GM12873 (cell line): Measurements from ENCODE around the gene FAM174C.

Source experiments
- TF ChIP-seq, protein P1 (sequence below): IDR thresholded peaks from 2 replicates; pipeline ENCODE4 v1.5.1; 2012; ENCODE audit warnings: low read depth, mild to moderate bottlenecking, moderate library complexity, low read length, control low read depth; ENCODE audit not compliant: insufficient read depth; ENCODE audit errors: missing control alignments

The FAM174C gene

DNA sequence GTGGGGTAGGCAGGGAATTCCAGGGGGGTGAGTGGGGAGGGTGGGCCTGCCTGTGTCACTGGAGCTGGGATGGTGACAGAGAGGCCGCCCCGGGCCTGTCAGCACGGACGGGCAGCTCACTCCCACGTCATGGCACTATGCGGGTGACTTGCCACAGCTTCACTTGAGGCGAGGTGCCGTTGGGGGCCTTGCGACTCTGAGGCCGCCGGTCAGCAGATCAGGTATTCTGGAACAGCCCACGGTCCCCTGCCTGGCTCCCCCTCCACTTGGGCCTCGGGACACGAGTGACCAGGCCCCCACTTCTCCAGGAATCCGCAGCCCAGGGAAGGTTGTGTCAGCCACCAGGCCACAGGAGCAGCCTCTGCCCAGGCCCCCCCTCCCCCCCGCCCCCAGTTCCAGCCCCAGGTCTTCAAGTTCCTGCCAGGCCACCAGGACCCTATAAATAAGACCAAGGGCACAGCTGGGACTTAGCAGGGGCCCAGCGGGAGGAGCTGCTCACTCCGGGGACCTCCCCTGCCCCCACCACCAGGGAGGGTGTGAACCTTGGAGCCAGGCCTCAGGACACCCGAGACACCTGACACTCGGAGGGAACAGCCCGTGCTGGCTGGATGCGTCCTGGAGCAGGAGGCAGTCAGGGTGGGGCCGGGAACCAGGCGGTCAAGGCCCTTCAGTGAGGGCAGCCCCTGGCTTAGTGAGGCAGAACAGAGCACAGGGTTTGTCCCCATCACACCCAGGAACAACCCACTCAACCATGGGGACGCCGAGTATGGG lies 29.7 kb upstream of the FAM174C start:
- TF ChIP-seq, protein P1, sequence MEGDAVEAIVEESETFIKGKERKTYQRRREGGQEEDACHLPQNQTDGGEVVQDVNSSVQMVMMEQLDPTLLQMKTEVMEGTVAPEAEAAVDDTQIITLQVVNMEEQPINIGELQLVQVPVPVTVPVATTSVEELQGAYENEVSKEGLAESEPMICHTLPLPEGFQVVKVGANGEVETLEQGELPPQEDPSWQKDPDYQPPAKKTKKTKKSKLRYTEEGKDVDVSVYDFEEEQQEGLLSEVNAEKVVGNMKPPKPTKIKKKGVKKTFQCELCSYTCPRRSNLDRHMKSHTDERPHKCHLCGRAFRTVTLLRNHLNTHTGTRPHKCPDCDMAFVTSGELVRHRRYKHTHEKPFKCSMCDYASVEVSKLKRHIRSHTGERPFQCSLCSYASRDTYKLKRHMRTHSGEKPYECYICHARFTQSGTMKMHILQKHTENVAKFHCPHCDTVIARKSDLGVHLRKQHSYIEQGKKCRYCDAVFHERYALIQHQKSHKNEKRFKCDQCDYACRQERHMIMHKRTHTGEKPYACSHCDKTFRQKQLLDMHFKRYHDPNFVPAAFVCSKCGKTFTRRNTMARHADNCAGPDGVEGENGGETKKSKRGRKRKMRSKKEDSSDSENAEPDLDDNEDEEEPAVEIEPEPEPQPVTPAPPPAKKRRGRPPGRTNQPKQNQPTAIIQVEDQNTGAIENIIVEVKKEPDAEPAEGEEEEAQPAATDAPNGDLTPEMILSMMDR, result no peak

DNA sequence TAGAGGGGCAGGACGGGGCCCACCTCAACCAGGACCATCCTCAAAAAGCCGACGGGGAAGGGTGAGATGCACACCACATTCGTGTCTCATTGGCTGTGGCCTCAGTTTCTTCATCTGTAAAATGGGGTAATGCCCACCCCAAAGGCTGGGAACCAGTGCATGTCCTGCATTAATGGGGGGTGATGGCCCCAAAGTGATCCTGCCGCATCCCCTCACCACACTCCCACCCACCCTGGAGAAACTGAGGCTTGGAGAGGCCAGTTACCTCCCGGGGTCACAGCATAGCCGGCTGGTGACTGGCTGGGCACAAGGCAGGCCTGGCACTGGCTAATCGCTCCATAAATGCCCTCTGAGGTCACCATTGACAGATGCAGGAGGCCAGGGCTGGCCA lies 27.6 kb upstream of the FAM174C start:
- TF ChIP-seq, protein P1, result no peak

- TF ChIP-seq, protein P1, result peak; percentile 51
These were observed 27.1 kb upstream of the FAM174C start, which contains the start of gene MIDN for GRCh38 chr19:1248139-1248785. MIDN (plus strand) TSS chr19:1248583; CDS start chr19:1250297, 1,714 bp downstream.

DNA sequence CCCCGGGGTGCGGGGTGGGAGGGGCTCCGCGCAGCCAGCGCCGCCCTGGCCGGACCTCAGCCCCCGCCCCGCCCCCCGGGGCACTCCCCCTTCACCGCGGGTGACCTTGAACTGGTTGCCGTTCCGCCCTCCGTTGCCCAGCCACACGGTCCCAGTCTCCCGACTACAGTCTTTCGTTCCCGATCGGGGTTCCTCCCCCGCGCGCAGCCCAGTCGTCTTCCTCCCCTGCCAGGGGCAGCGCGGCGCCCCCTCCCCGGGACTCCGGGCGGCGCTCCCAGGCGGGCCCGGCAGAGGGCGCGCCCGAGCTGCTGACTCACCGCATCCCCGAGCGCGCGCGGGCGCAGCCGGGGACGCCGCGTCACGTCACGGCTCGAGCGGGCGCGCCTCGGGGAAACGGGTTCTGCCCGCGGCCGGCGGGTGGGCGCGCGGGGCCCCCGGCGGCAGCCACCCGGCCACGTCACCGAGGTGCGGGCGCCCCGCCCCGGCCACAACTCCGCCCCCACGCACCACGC lies 26.5 kb upstream of the FAM174C start:
- TF ChIP-seq, protein P1, result peak; percentile 77

- TF ChIP-seq, protein P1, result no peak
These were observed 25.9 kb upstream of the FAM174C start for GRCh38 chr19:1249298-1249989.

- TF ChIP-seq, protein P1, result no peak
These were observed 25.3 kb upstream of the FAM174C start for GRCh38 chr19:1249990-1250436.
